Mesendoderm (in vitro differentiated cells): Measurements from ENCODE around the gene SLC26A1.

Experiments used
- DNase-seq: peaks from one replicate; pipeline ENCODE4 v3.0.0; 2013
- H2AK5ac ChIP-seq: 2 replicates; pipeline ENCODE4 v1.6.1; 2013; ENCODE audit warnings: low read length, inconsistent platforms
- H2BK120ac ChIP-seq: 2 replicates; pipeline ENCODE4 v1.6.1; 2013; ENCODE audit warnings: low read depth, mild to moderate bottlenecking, low read length, moderate library complexity, mixed read lengths
- H2BK15ac ChIP-seq: replicated peaks from 2 replicates; pipeline ENCODE4 v1.6.1; 2013; ENCODE audit warnings: low read depth, mild to moderate bottlenecking, moderate library complexity
- H2BK5ac ChIP-seq: 2 replicates; pipeline ENCODE4 v1.6.1; 2013; ENCODE audit warnings: low read length, inconsistent platforms
- H3K18ac ChIP-seq: 2 replicates; pipeline ENCODE4 v1.6.1; 2013; ENCODE audit warnings: mild to moderate bottlenecking, low read length, mixed read lengths
- H3K23ac ChIP-seq: one replicate; pipeline ENCODE4 v1.6.1; 2013; ENCODE audit warnings: low read length
- H3K27ac ChIP-seq: 2 replicates; pipeline ENCODE4 v1.5.1; 2013; ENCODE audit warnings: low read depth, mild to moderate bottlenecking, inconsistent platforms, low read length, moderate library complexity
- H3K27me3 ChIP-seq: 2 replicates; pipeline ENCODE4 v1.6.1; 2013; ENCODE audit warnings: low read length, control low read depth, mild to moderate bottlenecking, inconsistent platforms; ENCODE audit not compliant: insufficient read depth, poor library complexity
- H3K36me3 ChIP-seq: 2 replicates; pipeline ENCODE4 v1.6.1; 2013; ENCODE audit warnings: low read length, inconsistent platforms; ENCODE audit not compliant: control insufficient read depth, insufficient read depth
- H3K4ac ChIP-seq: one replicate; pipeline ENCODE4 v1.6.1; 2013; ENCODE audit warnings: low read depth, mild to moderate bottlenecking, low read length, moderate library complexity
- H3K4me1 ChIP-seq: 2 replicates; pipeline ENCODE4 v1.6.1; 2013; ENCODE audit warnings: low read depth, low read length, inconsistent platforms; ENCODE audit not compliant: control insufficient read depth
- H3K4me2 ChIP-seq: 2 replicates; pipeline ENCODE4 v1.6.1; 2013; ENCODE audit warnings: low read length
- H3K4me3 ChIP-seq: 2 replicates; pipeline ENCODE4 v1.5.1; 2013; ENCODE audit warnings: mild to moderate bottlenecking, low read length
- H3K56ac ChIP-seq: one replicate; pipeline ENCODE4 v1.6.1; 2013; ENCODE audit warnings: low read length
- H3K79me1 ChIP-seq: 2 replicates; pipeline ENCODE4 v1.6.1; 2013; ENCODE audit warnings: low read length, inconsistent platforms
- H3K79me2 ChIP-seq: 2 replicates; pipeline ENCODE4 v1.6.1; 2013; ENCODE audit warnings: mild to moderate bottlenecking, low read length; ENCODE audit not compliant: control insufficient read depth, insufficient read depth
- H3K9ac ChIP-seq: 2 replicates; pipeline ENCODE4 v1.6.1; 2013; ENCODE audit warnings: low read length, inconsistent platforms
- H4K5ac ChIP-seq: one replicate; pipeline ENCODE4 v1.6.1; 2013; ENCODE audit warnings: low read length
- H4K8ac ChIP-seq: one replicate; pipeline ENCODE4 v1.6.1; 2013; ENCODE audit warnings: low read depth, mild to moderate bottlenecking, control low read depth, low read length, moderate library complexity
- WGBS: extraction: QIAGEN DNeasy Blood & Tissue Kit; methylation state at CpG from one replicate; pipeline ENCODE4 v1.1.7; 2013; ENCODE audit warnings: low lambda C conversion rate, missing lambda C conversion rate; ENCODE audit not compliant: insufficient coverage; ENCODE audit errors: extremely low coverage; 5-methylcytosine and 5-hydroxymethylcytosine counted together

SLC26A1 gene

GRCh38 chr4:1012034-1012739 is 19.0 kb upstream of the SLC26A1 start:
- Histone ChIP-seq H3K27ac (no peak overlapping the region), H4K8ac (no peak overlapping the region), H3K36me3 (no peaks in the 10 kb centered on the region), H2BK5ac (no peak overlapping the region), H3K4ac (no peak overlapping the region), H2AK5ac (no peak overlapping the region), H3K4me2 (no peak overlapping the region), H2BK120ac (no peak overlapping the region), H3K79me1 (no peaks in the 10 kb centered on the region), H3K4me3 (peak overlapping the region; percentile 36), H3K79me2 (no peaks in the 10 kb centered on the region), H3K23ac (no peak overlapping the region), H3K18ac (peak overlapping the region; percentile 25), H2BK15ac (no peak overlapping the region), H3K4me1 (no peaks in the 10 kb centered on the region), H3K9ac (peak overlapping the region; percentile 54), H3K56ac (peak overlapping the region; percentile 75), H3K27me3 (peaks cover 16% of the 10 kb centered on the region), H4K5ac (no peak overlapping the region)
- no CpG with 5 or more reads among the region's 69 CpGs for WGBS
- DNase-seq = peak; percentile 82

- no peak overlapping the region for H2BK120ac ChIP-seq
- H2AK5ac ChIP-seq = no peak overlapping the region
- H3K27me3 ChIP-seq = peaks cover 19% of the 10 kb centered on the region
- DNase-seq = no peak
- no peak overlapping the region for H3K4ac ChIP-seq
- no CpG with 5 or more reads among the region's 69 CpGs for WGBS
- no peaks in the 10 kb centered on the region for H3K4me1 ChIP-seq
- H4K5ac ChIP-seq = no peak overlapping the region
- H3K4me3 ChIP-seq = no peak overlapping the region
- no peak overlapping the region for H3K4me2 ChIP-seq
- H3K9ac ChIP-seq = no peak overlapping the region
- H4K8ac ChIP-seq = no peak overlapping the region
- no peak overlapping the region for H3K27ac ChIP-seq
- no peaks in the 10 kb centered on the region for H3K79me2 ChIP-seq
- no peak overlapping the region for H2BK15ac ChIP-seq
- H3K36me3 ChIP-seq = no peaks in the 10 kb centered on the region
- H3K56ac ChIP-seq = no peak overlapping the region
- H2BK5ac ChIP-seq = no peak overlapping the region
- H3K18ac ChIP-seq = peak overlapping the region; percentile 25
- H3K23ac ChIP-seq = no peak overlapping the region
- no peaks in the 10 kb centered on the region for H3K79me1 ChIP-seq
Observed at GRCh38 chr4:1011666-1012033, 18.4 kb upstream of the SLC26A1 start.

GRCh38 chr4:1011022-1011665 is 17.9 kb upstream of the SLC26A1 start, which contains the start of gene FGFRL1:
TSS of gene FGFRL1 (plus strand) at chr4:1011626. CDS start at chr4:1012486, 860 bp downstream.
- peak within 1 kb of the TSS; percentile 75 for H3K56ac ChIP-seq
- peaks cover 19% of the 10 kb centered on the region for H3K27me3 ChIP-seq
- WGBS = no CpG with 5 or more reads among the region's 89 CpGs
- H2BK120ac ChIP-seq = no peak within 1 kb of the TSS
- H3K36me3 ChIP-seq = no peaks in the 10 kb centered on the region
- H3K4me1 ChIP-seq = no peaks in the 10 kb centered on the region
- no peak within 1 kb of the TSS for H3K27ac ChIP-seq
- H2BK5ac ChIP-seq = no peak within 1 kb of the TSS
- no peak within 1 kb of the TSS for H4K5ac ChIP-seq
- peak within 1 kb of the TSS; percentile 54 for H3K9ac ChIP-seq
- peak within 1 kb of the TSS; percentile 34 for H3K4me2 ChIP-seq
- H3K79me1 ChIP-seq = no peaks in the 10 kb centered on the region
- no peak within 1 kb of the TSS for H3K23ac ChIP-seq
- H2BK15ac ChIP-seq = no peak within 1 kb of the TSS
- peak within 1 kb of the TSS; percentile 36 for H3K4me3 ChIP-seq
- no peak within 1 kb of the TSS for H2AK5ac ChIP-seq
- H4K8ac ChIP-seq = no peak within 1 kb of the TSS
- H3K18ac ChIP-seq = peak within 1 kb of the TSS; percentile 29
- H3K4ac ChIP-seq = no peak within 1 kb of the TSS
- no peaks in the 10 kb centered on the region for H3K79me2 ChIP-seq
- DNase-seq = peak; percentile 88

- DNase-seq = peak; percentile 59
- Histone ChIP-seq H3K27me3 (peaks cover 19% of the 10 kb centered on the region), H3K56ac (no peak overlapping the region), H3K27ac (no peak overlapping the region), H3K4ac (no peak overlapping the region), H3K79me1 (no peaks in the 10 kb centered on the region), H4K8ac (no peak overlapping the region), H3K18ac (peak overlapping the region; percentile 29), H3K23ac (no peak overlapping the region), H4K5ac (no peak overlapping the region), H2BK5ac (no peak overlapping the region), H2AK5ac (no peak overlapping the region), H2BK15ac (no peak overlapping the region), H3K4me3 (no peak overlapping the region), H3K9ac (no peak overlapping the region), H2BK120ac (no peak overlapping the region), H3K4me2 (no peak overlapping the region), H3K36me3 (no peaks in the 10 kb centered on the region), H3K4me1 (no peaks in the 10 kb centered on the region), H3K79me2 (no peaks in the 10 kb centered on the region)
- WGBS = no CpG with 5 or more reads among the region's 36 CpGs
Observed at GRCh38 chr4:1010395-1011021, 17.3 kb upstream of the SLC26A1 start.

- H3K56ac ChIP-seq = peak overlapping the region; percentile 54
- H3K79me1 ChIP-seq = no peaks in the 10 kb centered on the region
- peak; percentile 45 for DNase-seq
- no peaks in the 10 kb centered on the region for H3K4me1 ChIP-seq
- H4K8ac ChIP-seq = no peak overlapping the region
- H3K23ac ChIP-seq = no peak overlapping the region
- H2BK5ac ChIP-seq = no peak overlapping the region
- H2BK15ac ChIP-seq = no peak overlapping the region
- no peak overlapping the region for H3K27ac ChIP-seq
- H3K9ac ChIP-seq = no peak overlapping the region
- H3K27me3 ChIP-seq = peaks cover 19% of the 10 kb centered on the region
- peak overlapping the region; percentile 34 for H3K4me2 ChIP-seq
- no peak overlapping the region for H3K4ac ChIP-seq
- H3K36me3 ChIP-seq = no peaks in the 10 kb centered on the region
- no peak overlapping the region for H2BK120ac ChIP-seq
- no peak overlapping the region for H3K4me3 ChIP-seq
- no peaks in the 10 kb centered on the region for H3K79me2 ChIP-seq
- no CpG with 5 or more reads among the region's 109 CpGs for WGBS
- H3K18ac ChIP-seq = no peak overlapping the region
- H2AK5ac ChIP-seq = no peak overlapping the region
- H4K5ac ChIP-seq = no peak overlapping the region
Observed at GRCh38 chr4:1009542-1010394, 16.6 kb upstream of the SLC26A1 start.
